ENCODE data around the gene CT45A1.
"Not testable (repeated sequence)": the region's sequence is repeated elsewhere in the genome, so short reads cannot be mapped to it uniquely, and the experiment has no call there.

Gene CT45A1

GRCh38 chrX:135713183-135713689 is at the start of gene CT45A1:
Gene CT45A1 (plus strand): TSS chrX:135713639. CDS start chrX:135718941, 5,302 bp downstream.
- not testable (repeated sequence) for DNase-seq

GRCh38 chrX:135672979-135673378 is 40.5 kb upstream of the CT45A1 start:
- not testable (repeated sequence) for DNase-seq

- no peak for DNase-seq
These were observed 25.3 kb upstream of the CT45A1 start for GRCh38 chrX:135688137-135688536.

- no peak for DNase-seq
These were observed 18.0 kb upstream of the CT45A1 start for GRCh38 chrX:135695471-135695870.

GRCh38 chrX:135697601-135698000 is 15.8 kb upstream of the CT45A1 start:
- no peak for DNase-seq

- DNase-seq = no peak
These were observed 14.5 kb upstream of the CT45A1 start for GRCh38 chrX:135698924-135699323.

- DNase-seq = no peak
These were observed 5.6 kb upstream of the CT45A1 start for GRCh38 chrX:135707880-135708279.

GRCh38 chrX:135713795-135714194 is 356 bp downstream of the CT45A1 start:
- DNase-seq = no peak

- DNase-seq = not testable (repeated sequence)
These were observed 21.2 kb downstream of the CT45A1 start for GRCh38 chrX:135734666-135735065.

GRCh38 chrX:135737366-135738071 is 24.1 kb downstream of the CT45A1 start:
- DNase-seq = no peak

- DNase-seq = peak; percentile 14 to 20
These were observed 27.3 kb downstream of the CT45A1 start for GRCh38 chrX:135740681-135741149.

- DNase-seq = no peak
These were observed 27.8 kb downstream of the CT45A1 start for GRCh38 chrX:135741192-135741715.

- not testable (repeated sequence) for DNase-seq
These were observed 31.3 kb downstream of the CT45A1 start for GRCh38 chrX:135744739-135745138.

- DNase-seq = not testable (repeated sequence)
These were observed 54.7 kb downstream of the CT45A1 start, which contains the start of gene CT45A3 for GRCh38 chrX:135768091-135768490. Gene CT45A3 (minus strand): TSS chrX:135768191. CDS start chrX:135764444, 3,747 bp downstream.

Data from activated CD4-positive, alpha-beta T cell treated with anti-CD3 and anti-CD28 coated beads, Interleukin-2, amount 50 U/mL, for 4 hours (primary cell).